Ovary (tissue), 9 donors: ENCODE data around the gene DGKE. TPM values are rescaled to one million over a fixed set of nuclear protein-coding genes. Genes with fewer than 3 reads are reported as not detected.

Experiments used
- DNase-seq, 5 donors: peaks; one replicate each; pipeline ENCODE4 v3.0.0-alpha.2; 2019 to 2020
- H3K27ac ChIP-seq, 2 donors: fragments of 200-600 bp; one replicate each; pipeline versions ENCODE4 v1.5.1 to v1.8.0; 2019 to 2022
- H3K27me3 ChIP-seq: fragments of 200-600 bp; one replicate; pipeline ENCODE4 v1.8.0; 2022
- H3K36me3 ChIP-seq: fragments of 200-600 bp; sonication (generic); one replicate; pipeline ENCODE4 v1.5.1; 2019
- H3K4me1 ChIP-seq: one replicate; pipeline ENCODE4 v1.8.1; 2013; ENCODE audit warnings: mild to moderate bottlenecking, moderate library complexity; ENCODE audit not compliant: insufficient read depth
- H3K4me3 ChIP-seq: fragments of 200-600 bp; sonication (generic); one replicate; pipeline ENCODE4 v1.5.1; 2017
- H3K9me3 ChIP-seq, 2 donors: fragments of 200-600 bp in 1 of 2; sonication (generic) in 1 of 2; one replicate each; pipeline versions ENCODE4 v1.5.1 to v1.8.1; 2013 to 2019; ENCODE audit warnings: mild to moderate bottlenecking in 1 of 2, moderate library complexity in 1 of 2
- EP300 ChIP-seq: sonication (generic); formaldehyde crosslinking; IDR thresholded peaks from one replicate; pipeline ENCODE4 v1.6.1; 2017; ENCODE audit warnings: antibody characterized with exemption
- POLR2A ChIP-seq: fragments of 450-650 bp; IDR thresholded peaks from one replicate; pipeline ENCODE4 v1.6.1; 2017; ENCODE audit warnings: antibody characterized with exemption, mild to moderate bottlenecking, moderate library complexity
- WGBS, 3 donors: extraction: QIAGEN DNeasy Blood & Tissue Kit in 1 of 3; methylation state at CpG; one replicate each; pipeline versions ENCODE4 v1.1.5 to v1.1.7; 2013 to 2017; 5-methylcytosine and 5-hydroxymethylcytosine counted together
- intact Hi-C, 4 donors: fragments of 100-400 bp; cut with DNase I; formaldehyde crosslinking; loops; one replicate each; pipeline versions ENCODE4 v1.11.0 to v1.15.1; 2022 to 2023
- polyA plus RNA-seq, 2 donors: library from polyadenylated mRNA; stranded (reverse); fragments of 200-250 nt in 1 of 2; fragments of 350-450 nt in 1 of 2; fragmentation: Illumina TruSeq in 1 of 2; extraction: RNeasy Lipid Tissue Mini Kit (QIAGEN cat#74804) in 1 of 2; gene quantifications; one replicate each; pipeline ENCODE4 v1.2.3, GENCODE V29; 2013 to 2014
- total RNA-seq, 7 donors: library from RNA; depleted of rRNA in 2 of 7; stranded (reverse); fragments of >200 nt in 2 of 7; fragmentation: NEBNext Ultra II Directional in 3 of 7; extraction: Animal tissue kit (Norgen Biotek cat#: 25700) in 3 of 7; gene quantifications; one replicate each; pipeline versions ENCODE4 v1.1.0 to v1.2.4, GENCODE V29; 2016 to 2023
- TF ChIP-seq, protein P1 (sequence below), 3 donors: fragments of 450-650 bp in 2 of 3; fragments of 200-600 bp in 1 of 3; IDR thresholded peaks; one replicate each; pipeline versions ENCODE4 v1.5.1 to v1.8.0; 2016 to 2022; ENCODE audit warnings: antibody characterized with exemption in 3 of 3, mild to moderate bottlenecking in 1 of 3
- donor health status: DM: no; HTN: no; CAD: no; lungs with moderate emphysema.
- donor health status: DM: no; HTN: no; CAD: no.
- donor health status: Bipolar disorder and iron deficiency.
- donor health status: DM: yes; HTN: yes; CAD: no.
- donor health status: DM: no; HTN: no; CAD: no.
- donor health status: DM: yes; HTN: yes; CAD: no.

Gene DGKE
- total and polyA plus RNA-seq, 9 donors = 3.0 to 16.4 (median 11.8) TPM

GRCh38 chr17:56809820-56810179 lies 24.2 kb upstream of the DGKE start:
- Histone ChIP-seq H3K27ac (no peak overlapping the region), H3K9me3 (no peaks in the 10 kb centered on the region)
- DNase-seq = no peak

DNA sequence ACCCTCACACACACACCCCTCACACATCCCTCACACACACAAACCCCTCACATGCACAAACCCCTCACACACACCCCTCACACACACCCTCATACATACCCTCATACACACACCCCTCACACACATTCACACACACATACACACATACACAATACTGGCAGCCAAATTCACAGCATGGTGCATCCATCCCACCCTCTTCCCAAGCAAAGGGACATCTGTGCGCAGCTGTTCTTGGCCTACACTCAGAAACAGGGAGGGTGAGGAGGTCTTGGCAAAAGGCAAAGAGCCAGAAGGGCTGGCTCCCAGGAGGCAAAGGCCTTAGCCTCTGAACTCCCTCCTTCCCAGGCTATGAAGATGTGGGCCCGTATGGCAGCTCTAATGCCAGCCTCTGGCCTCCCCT lies 23.6 kb upstream of the DGKE start:
- H3K4me3 ChIP-seq = no peak overlapping the region
- TF ChIP-seq, protein P1, sequence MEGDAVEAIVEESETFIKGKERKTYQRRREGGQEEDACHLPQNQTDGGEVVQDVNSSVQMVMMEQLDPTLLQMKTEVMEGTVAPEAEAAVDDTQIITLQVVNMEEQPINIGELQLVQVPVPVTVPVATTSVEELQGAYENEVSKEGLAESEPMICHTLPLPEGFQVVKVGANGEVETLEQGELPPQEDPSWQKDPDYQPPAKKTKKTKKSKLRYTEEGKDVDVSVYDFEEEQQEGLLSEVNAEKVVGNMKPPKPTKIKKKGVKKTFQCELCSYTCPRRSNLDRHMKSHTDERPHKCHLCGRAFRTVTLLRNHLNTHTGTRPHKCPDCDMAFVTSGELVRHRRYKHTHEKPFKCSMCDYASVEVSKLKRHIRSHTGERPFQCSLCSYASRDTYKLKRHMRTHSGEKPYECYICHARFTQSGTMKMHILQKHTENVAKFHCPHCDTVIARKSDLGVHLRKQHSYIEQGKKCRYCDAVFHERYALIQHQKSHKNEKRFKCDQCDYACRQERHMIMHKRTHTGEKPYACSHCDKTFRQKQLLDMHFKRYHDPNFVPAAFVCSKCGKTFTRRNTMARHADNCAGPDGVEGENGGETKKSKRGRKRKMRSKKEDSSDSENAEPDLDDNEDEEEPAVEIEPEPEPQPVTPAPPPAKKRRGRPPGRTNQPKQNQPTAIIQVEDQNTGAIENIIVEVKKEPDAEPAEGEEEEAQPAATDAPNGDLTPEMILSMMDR (IDR thresholded peaks at IDR 0.05) = no peak
- TF ChIP-seq POLR2A (no peak), EP300 (no peak)
- DNase-seq = peak in 2 of 5 donors; percentile 29 to 43
- H3K27ac ChIP-seq = no peak overlapping the region
- intact Hi-C loops = loop anchor here in 2 of 4 donors (10.0 kb wide), 1 partner anchor 124 kb away; no protein-coding TSS in a partner anchor
- H3K36me3 ChIP-seq = no peaks in the 10 kb centered on the region
- no peaks in the 10 kb centered on the region for H3K27me3 ChIP-seq
- WGBS, 3 donors = 23 to 49% (median 24%) methylated on average over 2 of the region's 2 CpGs
- H3K4me1 ChIP-seq = peaks cover 2% of the 10 kb centered on the region
- no peaks in the 10 kb centered on the region for H3K9me3 ChIP-seq

More at GRCh38 chr17:56809820-56810179, 24.2 kb upstream of the DGKE start:
- H3K36me3 ChIP-seq = no peaks in the 10 kb centered on the region
- H3K27me3 ChIP-seq = no peaks in the 10 kb centered on the region
- H3K4me1 ChIP-seq = peaks cover 2% of the 10 kb centered on the region
- intact Hi-C loops = loop anchor here in 2 of 4 donors (10.0 kb wide), 1 partner anchor 125 kb away; no protein-coding TSS in a partner anchor
- H3K4me3 ChIP-seq = no peak overlapping the region
- 84 to 97% (median 84%) methylated on average over 1 of the region's 1 CpG for WGBS, 3 donors
- TF ChIP-seq EP300 = no peak
- TF ChIP-seq, protein P1 (IDR thresholded peaks at IDR 0.05) = no peak
- no peak for TF ChIP-seq POLR2A

DNA sequence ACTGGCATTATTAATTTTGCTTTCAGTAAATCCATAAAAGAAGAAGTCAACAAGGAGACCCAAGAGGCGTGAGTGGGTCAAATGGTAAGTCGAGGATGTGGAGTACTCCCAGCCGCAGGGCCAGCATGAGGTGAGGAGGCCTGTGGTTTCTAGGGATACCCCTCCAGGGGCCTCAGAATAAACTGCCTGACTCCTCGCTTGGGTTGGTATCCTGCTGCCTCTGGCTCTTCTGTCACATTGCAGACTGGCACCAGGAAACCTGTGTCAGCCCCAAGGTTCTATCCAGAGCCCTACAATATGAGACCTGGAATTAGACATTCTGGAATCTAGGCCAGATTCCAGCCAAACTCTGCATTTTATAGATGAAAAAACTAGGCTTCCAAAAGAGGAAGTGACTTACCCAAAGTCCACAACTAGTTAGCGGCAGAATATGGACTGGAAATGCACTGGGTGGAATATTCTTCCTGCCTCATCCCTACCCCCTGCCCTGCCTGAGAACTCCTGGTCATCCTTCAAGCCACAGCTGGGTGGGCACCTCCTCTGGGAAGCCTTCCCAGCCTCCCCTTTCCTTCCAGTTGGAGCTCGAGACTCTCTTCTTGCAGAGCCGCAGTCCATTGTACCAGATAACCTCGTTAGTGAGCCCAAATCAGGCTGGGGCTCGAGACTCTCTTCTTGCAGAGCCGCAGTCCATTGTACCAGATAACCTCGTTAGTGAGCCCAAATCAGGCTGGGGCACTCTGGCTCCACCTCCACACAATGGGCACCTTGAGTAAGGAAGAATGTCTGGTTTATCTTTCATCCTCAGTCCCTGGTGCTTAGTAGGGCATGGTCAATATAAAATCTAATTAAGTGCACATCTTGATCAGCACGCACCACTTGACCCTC lies 22.8 kb upstream of the DGKE start:
- Histone ChIP-seq H3K27ac (no peak overlapping the region), H3K4me1 (peaks cover 2% of the 10 kb centered on the region), H3K4me3 (no peak overlapping the region), H3K36me3 (no peaks in the 10 kb centered on the region), H3K27me3 (no peaks in the 10 kb centered on the region), H3K9me3 (no peaks in the 10 kb centered on the region)
- WGBS, 3 donors = 88 to 92% (median 90%) methylated on average over 12 of the region's 12 CpGs
- TF ChIP-seq EP300 (no peak), POLR2A (no peak)
- TF ChIP-seq, protein P1 (IDR thresholded peaks at IDR 0.05) = no peak
- intact Hi-C loops = loop anchor here in 2 of 4 donors (10.0 kb wide), 1 partner anchor 124 kb away; no protein-coding TSS in a partner anchor
- no peak for DNase-seq

- intact Hi-C loops = loop anchor here in 2 of 4 donors (10.0 kb wide), 1 partner anchor 122 kb away; no protein-coding TSS in a partner anchor
- no peak for DNase-seq
- no peak overlapping the region for H3K27ac ChIP-seq
- no peaks in the 10 kb centered on the region for H3K27me3 ChIP-seq
- H3K9me3 ChIP-seq = no peaks in the 10 kb centered on the region
- H3K4me3 ChIP-seq = no peak overlapping the region
- TF ChIP-seq POLR2A (no peak), EP300 (no peak)
- TF ChIP-seq, protein P1 (IDR thresholded peaks at IDR 0.05) = no peak
- H3K36me3 ChIP-seq = no peaks in the 10 kb centered on the region
- peaks cover 2% of the 10 kb centered on the region for H3K4me1 ChIP-seq
- WGBS, 3 donors = 38 to 48% (median 40%) methylated on average over 7 of the region's 7 CpGs
Measured at GRCh38 chr17:56812901-56813388, 21.0 kb upstream of the DGKE start.
